K562 (cell line): ENCODE measurements around the gene RTL1. TPM values are rescaled to one million over a fixed set of nuclear protein-coding genes. Genes with fewer than 3 reads are reported as not detected.

Source experiments
- ATAC-seq: fragments of 200-7000 bp; cut with Tn5 transposase; 3 replicates; pipeline ENCODE4 v1.9.1; 2020; ENCODE audit warnings: moderate library complexity
- BruUV-seq: library from RNA; stranded (reverse); fragments of 400-500 nt; replicated peaks from 2 replicates; lab custom pipeline; 2021; lab: Mats Ljungman, UMichigan
- CTCF ChIA-PET: fragments of 300-600 bp; formaldehyde crosslinking; extraction: SDS; loops from one replicate; lab custom pipeline; 2021; ENCODE audit warnings: low intra/inter-chr PET ratio; lab: Yijun Ruan, JAX
- POLR2A ChIA-PET: fragments of 300-600, 350-650 bp; sonication (Branson Sonifier 250); formaldehyde crosslinking; extraction: SDS; loops from one replicate; lab custom pipeline; 2021; ENCODE audit warnings: antibody characterized with exemption, inconsistent platforms; lab: Yijun Ruan, JAX
- DNase-seq, 4 experiments: peaks; one replicate each; pipeline versions ENCODE4 v3.0.0 to v3.0.0-alpha.2; 2011 to 2018; ENCODE audit warnings: low spot score in 3 of 4, mixed read lengths in 3 of 4; ENCODE audit errors: extremely low read depth in 1 of 4
- FAIRE-seq: peaks from 2 replicates; lab custom pipeline; 2011; peaks lifted over from hg19 to GRCh38; lab: Jason Lieb, UNC
- H2AFZ ChIP-seq: 2 replicates; pipeline ENCODE4 v1.6.0; 2011; ENCODE audit warnings: low read depth, low read length, control low read depth, inconsistent platforms
- H3K27ac ChIP-seq: fragments of 200-600 bp; 3 replicates; pipeline ENCODE4 v1.8.0; 2011; ENCODE audit warnings: low read depth, mild to moderate bottlenecking, control low read depth, inconsistent platforms, low read length, moderate library complexity, mixed read lengths; ENCODE audit errors: extremely low read depth
- H3K27me3 ChIP-seq, 2 experiments: fragments of 300-600 bp in 1 of 2; 2 replicates in 1 of 2; 3 replicates in 1 of 2; pipeline versions ENCODE4 v1.6.0 to v1.8.0; 2011; ENCODE audit warnings: inconsistent platforms in 2 of 2, low read length in 2 of 2, mild to moderate bottlenecking in 1 of 2, mixed read lengths in 1 of 2, moderate library complexity in 1 of 2; ENCODE audit not compliant: control insufficient read depth in 2 of 2, insufficient read depth in 2 of 2
- H3K36me3 ChIP-seq: fragments of 300-600 bp; 3 replicates; pipeline ENCODE4 v1.8.0; 2011; ENCODE audit warnings: mild to moderate bottlenecking, low read length, inconsistent platforms; ENCODE audit not compliant: control insufficient read depth, insufficient read depth
- H3K4me1 ChIP-seq, 2 experiments: fragments of 200-600 bp in 1 of 2; replicated peaks in 1 of 2; 2 replicates in 1 of 2; 3 replicates in 1 of 2; pipeline versions ENCODE4 v1.5.1 to v1.8.0; 2011; ENCODE audit warnings: inconsistent platforms in 2 of 2, low read length in 2 of 2, mild to moderate bottlenecking in 1 of 2, mixed read lengths in 1 of 2, moderate library complexity in 1 of 2; ENCODE audit not compliant: control insufficient read depth in 2 of 2, insufficient read depth in 2 of 2
- H3K4me2 ChIP-seq: 2 replicates; pipeline ENCODE4 v1.6.1; 2011; ENCODE audit warnings: low read length, control low read depth, inconsistent platforms, mixed read lengths; ENCODE audit not compliant: insufficient read depth
- H3K4me3 ChIP-seq: fragments of 200-600 bp; sonication (generic), shearing (Covaris generic); 2 replicates; pipeline ENCODE4 v1.5.1; 2016; ENCODE audit warnings: control low read depth, inconsistent platforms
- H3K79me2 ChIP-seq: fragments of 200-600 bp; 3 replicates; pipeline ENCODE4 v1.8.0; 2011; ENCODE audit warnings: low read length, inconsistent platforms; ENCODE audit not compliant: control insufficient read depth, insufficient read depth
- H3K9ac ChIP-seq, 2 experiments: 2 replicates each; pipeline versions ENCODE4 v1.6.0 to v1.6.1; 2011; ENCODE audit warnings: low read depth in 2 of 2, low read length in 2 of 2, control low read depth in 1 of 2, inconsistent platforms in 1 of 2, mild to moderate bottlenecking in 1 of 2, mixed read lengths in 1 of 2; ENCODE audit not compliant: insufficient read depth in 1 of 2
- H3K9me1 ChIP-seq: one replicate; pipeline ENCODE4 v1.6.0; 2011; ENCODE audit warnings: inconsistent platforms, mild to moderate bottlenecking, low read length, moderate library complexity; ENCODE audit not compliant: control insufficient read depth, insufficient read depth
- H3K9me3 ChIP-seq: replicated peaks from 2 replicates; pipeline ENCODE4 v1.5.1; 2011; ENCODE audit warnings: low read depth, low read length, inconsistent platforms; ENCODE audit not compliant: control insufficient read depth, insufficient read depth
- H4K20me1 ChIP-seq: replicated peaks from 2 replicates; pipeline ENCODE4 v1.6.1; 2011; ENCODE audit warnings: low read length, inconsistent platforms, mixed read lengths; ENCODE audit not compliant: control insufficient read depth, insufficient read depth
- RBM14 ChIP-seq: fragments of 200-400 bp; formaldehyde crosslinking; IDR thresholded peaks from 2 replicates; pipeline ENCODE4 v1.6.1; 2018; ENCODE audit warnings: low read depth, mild to moderate bottlenecking, low read length, moderate library complexity, borderline replicate concordance; ENCODE audit not compliant: insufficient read depth
- STAT5A ChIP-seq: IDR thresholded peaks from 2 replicates; pipeline ENCODE4 v1.6.1; 2012; ENCODE audit warnings: low read length, inconsistent platforms, borderline replicate concordance
- ZNF263 ChIP-seq: sonication (generic); formaldehyde crosslinking; IDR thresholded peaks from 2 replicates; pipeline ENCODE4 v1.8.0; 2022; ENCODE audit warnings: mild to moderate bottlenecking, missing genetic modification reagents, borderline replicate concordance
- ZNF444 ChIP-seq: fragments of 250-450 bp; sonication (Bioruptor Pico); IDR thresholded peaks from 2 replicates; pipeline ENCODE4 v1.4.0; 2020; ENCODE audit warnings: mild to moderate bottlenecking, moderate library complexity
- WGBS: fragments of 100-300 bp; shearing (Covaris generic); methylation state at CpG from one replicate; pipeline ENCODE4 v1.1.6; 2016; ENCODE audit warnings: low coverage, mixed read lengths; ENCODE audit not compliant: insufficient coverage; ENCODE audit errors: missing lambda C conversion rate; 5-methylcytosine and 5-hydroxymethylcytosine counted together
- in situ Hi-C: fragments of 300-500 bp; cut with MboI; formaldehyde crosslinking; loops from 4 replicates; pipeline ENCODE4 v1.15.0; 2018; ENCODE audit warnings: inconsistent platforms, mixed read lengths
- intact Hi-C: fragments of 100-400 bp; cut with micrococcal nuclease; formaldehyde crosslinking; loops from 2 replicates; pipeline ENCODE4 v1.14.2; 2022
- polyA plus RNA-seq, 8 experiments: library from polyadenylated mRNA; depleted of rRNA in 4 of 8; stranded (reverse) in 5 of 8; unstranded in 3 of 8; fragments of >200 nt; fragmentation: Nextera tagmentation in 2 of 8; fragmentation: Illumina TruSeq in 1 of 8; extraction: Ambion mirVana in 2 of 8; extraction: Trizol in 1 of 8; gene quantifications; 2 replicates each; pipeline versions ENCODE4 v1.2.1 to v1.2.3, GENCODE V29; 2011 to 2014; ENCODE audit warnings: inconsistent platforms in 1 of 8, missing spikeins in 1 of 8
- total RNA-seq, 7 experiments: library from RNA; depleted of rRNA in 6 of 7; stranded (reverse); fragments of >200 nt in 6 of 7; fragmentation: Illumina TruSeq in 2 of 7; extraction: Trizol in 2 of 7; gene quantifications; 2 replicates each; pipeline versions ENCODE4 v1.2.1 to v1.2.3, GENCODE V29; 2011 to 2021; ENCODE audit warnings: low replicate concordance in 1 of 7

Gene RTL1
- total and polyA plus RNA-seq, 9 of the 15 experiments (the other 6 are each of a cell fraction or from before 2014, with no cell fraction given): not detected

- FAIRE-seq (no peak), DNase-seq (no peak), ATAC-seq (no peak)
- Histone ChIP-seq H3K9me3 (no peaks in the 10 kb centered on the region), H2AFZ (no peak overlapping the region), H3K9me1 (no peaks in the 10 kb centered on the region), H3K9ac (no peak overlapping the region; a peak in 1 of 4 replicates), H4K20me1 (no peaks in the 10 kb centered on the region), H3K79me2 (no peaks in the 10 kb centered on the region), H3K4me1 (peaks cover 2 to 17% of the 10 kb centered on the region in 2 experiments; a peak in 3 of 5 replicates), H3K27me3 (no peaks in the 10 kb centered on the region), H3K27ac (no peak overlapping the region), H3K4me2 (no peak overlapping the region), H3K36me3 (no peaks in the 10 kb centered on the region), H3K4me3 (no peak overlapping the region)
- ChIA-PET CTCF (no interaction called here), POLR2A (no interaction called here)
- intact Hi-C loops: no loop called here
- no TSS peak for BruUV-seq
- WGBS: 60% methylated on average over 4 of the region's 5 CpGs
- TF ChIP-seq RBM14 (no peak), STAT5A (no peak)
- in situ Hi-C loops: no loop called here
Observed at GRCh38 chr14:100854435-100854834, 49.1 kb downstream of the RTL1 start.

- Histone ChIP-seq H3K9me1 (no peaks in the 10 kb centered on the region), H4K20me1 (no peaks in the 10 kb centered on the region), H3K9me3 (no peaks in the 10 kb centered on the region), H3K9ac (no peak overlapping the region; a peak in 1 of 4 replicates), H3K79me2 (no peaks in the 10 kb centered on the region), H3K4me1 (peaks cover 2 to 14% of the 10 kb centered on the region in 2 experiments; a peak in 3 of 5 replicates), H2AFZ (peak overlapping the region; percentile 63; the same call in 1 of the 2 replicates), H3K4me3 (no peak overlapping the region), H3K4me2 (no peak overlapping the region), H3K27me3 (no peaks in the 10 kb centered on the region), H3K36me3 (no peaks in the 10 kb centered on the region), H3K27ac (no peak overlapping the region)
- BruUV-seq: no TSS peak
- FAIRE-seq: no peak
- in situ Hi-C loops: no loop called here
- ATAC-seq: peak; percentile 44; the same call in 1 of the 3 replicates
- WGBS: 51% methylated on average over 5 of the region's 14 CpGs
- TF ChIP-seq ZNF263: 0 out of 2 replicates have a peak, but pooled peaks have one; percentile 41
- TF ChIP-seq ZNF444 (CRISPR knock-in tag): no peak
- intact Hi-C loops: loop anchor here (1.0 kb wide), 2 partner anchors 48 to 189 kb away; no protein-coding TSS in a partner anchor
- ChIA-PET POLR2A (interaction anchor here (1.3 kb wide), 1 partner anchor 13 kb away, joined by 4 read pairs; no protein-coding TSS in a partner anchor), CTCF (interaction anchor here (0.6 to 2.2 kb wide), 3 partner anchors 48 to 71 kb away, joined by 3 to 13 read pairs (median 3); no protein-coding TSS in a partner anchor)
- DNase-seq: peak in 2 of 4 experiments; percentile 31 to 33
Observed at GRCh38 chr14:100851946-100852620, 51.4 kb downstream of the RTL1 start.
